ENCODE measurements around the gene SLC38A2.
A peak's percentile ranks its signal among the peaks of the same experiment; 100 is the strongest.
"Not testable (repeated sequence)": the region's sequence is repeated elsewhere in the genome, so short reads cannot be mapped to it uniquely, and the experiment has no call there.

SLC38A2 gene

GRCh38 chr12:46402941-46403718 lies 30.6 kb upstream of the SLC38A2 start:
- H3K4me3 ChIP-seq (ENCODE audit: low read length): no peak overlapping the region
- TF ChIP-seq ZNF274 (IDR thresholded peaks at IDR 0.05; ENCODE audit: low read depth, low read length): no peak

GRCh38 chr12:46402451-46402850 lies 29.9 kb upstream of the SLC38A2 start:
- TF ChIP-seq ZNF274 (IDR thresholded peaks at IDR 0.05; ENCODE audit: low read depth, low read length): no peak
- H3K4me3 ChIP-seq (ENCODE audit: low read length): no peak overlapping the region

GRCh38 chr12:46401662-46402061 lies 29.1 kb upstream of the SLC38A2 start:
- no peak for TF ChIP-seq ZNF274 (IDR thresholded peaks at IDR 0.05; ENCODE audit: low read depth, low read length)
- no peak overlapping the region for H3K4me3 ChIP-seq (ENCODE audit: low read length)

GRCh38 chr12:46400406-46400805 lies 27.8 kb upstream of the SLC38A2 start:
- H3K4me3 ChIP-seq (ENCODE audit: low read length): no peak overlapping the region
- no peak for TF ChIP-seq ZNF274 (IDR thresholded peaks at IDR 0.05; ENCODE audit: low read depth, low read length)

GRCh38 chr12:46399461-46400248 lies 27.1 kb upstream of the SLC38A2 start:
- not testable (repeated sequence) for H3K4me3 ChIP-seq (ENCODE audit: low read length)

GRCh38 chr12:46396826-46397225 lies 24.3 kb upstream of the SLC38A2 start:
- H3K4me3 ChIP-seq (ENCODE audit: low read length): no peak overlapping the region
- TF ChIP-seq ZNF274 (IDR thresholded peaks at IDR 0.05; ENCODE audit: low read depth, low read length): no peak

GRCh38 chr12:46395388-46395787 lies 22.8 kb upstream of the SLC38A2 start:
- TF ChIP-seq ZNF274 (IDR thresholded peaks at IDR 0.05; ENCODE audit: low read depth, low read length): no peak

GRCh38 chr12:46391630-46392029 lies 19.1 kb upstream of the SLC38A2 start:
- TF ChIP-seq ZNF274 (IDR thresholded peaks at IDR 0.05; ENCODE audit: low read depth, low read length): no peak

More at GRCh38 chr12:46395388-46395787, 22.8 kb upstream of the SLC38A2 start:
- no peak overlapping the region for H3K4me3 ChIP-seq (ENCODE audit: low read length)

GRCh38 chr12:46390881-46391280 lies 18.3 kb upstream of the SLC38A2 start:
- peak overlapping the region; percentile 23; the same call in 1 of the 2 replicates for H3K4me3 ChIP-seq (ENCODE audit: low read length)
- no peak for TF ChIP-seq ZNF274 (IDR thresholded peaks at IDR 0.05; ENCODE audit: low read depth, low read length)

More at GRCh38 chr12:46391630-46392029, 19.1 kb upstream of the SLC38A2 start:
- no peak overlapping the region for H3K4me3 ChIP-seq (ENCODE audit: low read length)

GRCh38 chr12:46390304-46390703 lies 17.7 kb upstream of the SLC38A2 start:
- no peak for TF ChIP-seq ZNF274 (IDR thresholded peaks at IDR 0.05; ENCODE audit: low read depth, low read length)

GRCh38 chr12:46389031-46389616 lies 16.6 kb upstream of the SLC38A2 start:
- TF ChIP-seq ZNF274 (IDR thresholded peaks at IDR 0.05; ENCODE audit: low read depth, low read length): no peak

More at GRCh38 chr12:46390304-46390703, 17.7 kb upstream of the SLC38A2 start:
- H3K4me3 ChIP-seq (ENCODE audit: low read length): no peak overlapping the region

GRCh38 chr12:46388427-46389021 lies 16.0 kb upstream of the SLC38A2 start:
- H3K4me3 ChIP-seq (ENCODE audit: low read length): peak overlapping the region; percentile 35; the same call in 1 of the 2 replicates
- no peak for TF ChIP-seq ZNF274 (IDR thresholded peaks at IDR 0.05; ENCODE audit: low read depth, low read length)

More at GRCh38 chr12:46389031-46389616, 16.6 kb upstream of the SLC38A2 start:
- H3K4me3 ChIP-seq (ENCODE audit: low read length): peak overlapping the region; percentile 35; the same call in 1 of the 2 replicates

- peak overlapping the region; percentile 65; the same call in 1 of the 2 replicates for H3K4me3 ChIP-seq (ENCODE audit: low read length)
- no peak for TF ChIP-seq ZNF274 (IDR thresholded peaks at IDR 0.05; ENCODE audit: low read depth, low read length)
Observed at GRCh38 chr12:46387670-46388069, 15.1 kb upstream of the SLC38A2 start.
